Measurements from ENCODE around the gene COMMD3.
"Not testable (repeated sequence)": the region's sequence is repeated elsewhere in the genome, so short reads cannot be mapped to it uniquely, and the experiment has no call there.

The COMMD3 gene

DNA sequence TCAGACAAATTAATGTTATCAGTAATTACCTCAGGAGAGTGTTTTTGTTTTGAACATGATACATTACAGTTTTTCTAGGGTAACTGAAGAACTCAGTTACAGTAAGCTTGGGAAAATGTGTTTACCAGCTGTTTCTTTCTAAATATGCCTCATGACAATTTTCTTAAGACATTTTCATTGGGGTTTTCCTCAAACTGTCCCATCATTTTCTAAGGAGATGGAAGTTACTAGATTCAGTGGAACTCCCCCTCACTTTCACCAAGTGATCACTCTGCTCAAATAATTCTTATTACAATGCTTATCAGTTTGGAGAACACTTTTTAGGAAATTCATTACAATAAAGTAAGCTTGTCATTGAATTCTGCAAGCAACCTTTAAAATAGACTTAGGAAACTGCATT lies 22.7 kb downstream of the COMMD3 start:
- DNase-seq (ENCODE audit: low read depth), result no peak

DNA sequence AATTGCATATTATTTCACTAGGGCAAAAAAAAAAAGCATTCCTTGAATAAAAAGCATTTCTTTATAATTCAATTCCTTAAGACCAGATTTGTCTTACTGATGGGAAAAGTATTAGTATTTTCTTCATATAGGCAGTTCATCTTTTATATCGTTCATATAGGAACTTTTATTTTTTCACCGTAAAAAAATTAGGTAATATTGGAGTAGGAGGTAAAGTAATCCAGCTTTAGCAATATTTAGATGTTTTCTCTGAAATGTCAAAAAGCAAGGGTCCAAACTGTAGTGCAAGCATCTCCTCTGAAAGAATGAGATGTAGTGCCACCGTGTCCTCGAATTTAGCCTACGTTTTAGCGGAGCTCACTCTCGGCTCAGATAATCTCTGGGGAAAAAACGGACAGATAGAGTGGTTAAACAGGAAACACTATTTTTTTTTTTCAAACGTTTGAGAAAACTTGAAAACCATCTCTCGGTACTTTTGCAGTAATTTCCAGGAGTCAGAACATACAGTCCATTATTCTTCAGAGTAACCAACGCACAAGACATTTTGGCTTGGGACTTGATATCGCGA lies 23.7 kb downstream of the COMMD3 start:
- no peak for DNase-seq (ENCODE audit: low read depth)

DNA sequence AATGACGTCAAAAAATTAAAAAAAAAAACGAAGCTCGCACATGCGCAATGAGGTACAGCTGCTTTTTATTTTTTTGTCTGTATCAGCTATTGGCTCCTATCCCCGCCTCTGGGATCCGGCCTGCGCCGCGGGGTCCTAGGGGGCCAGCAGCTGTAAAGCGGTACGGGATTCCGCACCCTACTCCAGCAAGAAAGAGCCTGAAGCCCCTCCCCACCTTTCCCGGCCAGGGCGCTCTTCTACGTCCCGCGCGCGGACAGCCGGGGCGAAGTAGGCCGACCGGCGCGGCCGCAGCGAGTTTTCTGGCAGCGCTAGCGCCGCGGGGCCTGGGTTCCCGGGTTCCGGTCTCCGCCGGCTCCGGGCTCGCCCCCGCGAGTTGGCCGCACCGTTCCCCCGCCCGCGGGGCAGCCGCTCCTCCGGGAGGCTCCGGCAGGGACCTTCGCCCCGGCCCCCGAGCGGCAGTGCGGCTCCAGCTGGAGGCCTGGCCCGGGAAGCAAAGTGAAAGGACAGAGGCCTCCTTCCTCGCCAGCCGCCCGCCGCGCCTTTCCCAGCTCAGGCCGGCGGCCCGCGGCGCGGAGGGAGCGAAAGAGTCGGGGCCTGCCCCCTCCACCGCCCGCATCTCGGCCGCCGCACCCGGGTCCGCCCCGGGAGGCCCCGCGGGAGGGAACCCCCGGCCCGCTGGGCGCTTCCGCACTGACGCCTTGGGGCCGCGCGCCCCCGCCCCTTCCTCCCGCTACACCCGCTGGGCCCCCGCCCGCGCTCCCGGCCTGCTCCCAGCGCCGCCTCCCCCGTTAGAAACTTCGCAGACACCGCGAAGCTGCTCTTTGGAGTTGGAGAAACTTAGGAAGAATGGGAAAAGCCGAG lies 24.4 kb downstream of the COMMD3 start:
- peak; percentile 51 for DNase-seq (ENCODE audit: low read depth)

DNA sequence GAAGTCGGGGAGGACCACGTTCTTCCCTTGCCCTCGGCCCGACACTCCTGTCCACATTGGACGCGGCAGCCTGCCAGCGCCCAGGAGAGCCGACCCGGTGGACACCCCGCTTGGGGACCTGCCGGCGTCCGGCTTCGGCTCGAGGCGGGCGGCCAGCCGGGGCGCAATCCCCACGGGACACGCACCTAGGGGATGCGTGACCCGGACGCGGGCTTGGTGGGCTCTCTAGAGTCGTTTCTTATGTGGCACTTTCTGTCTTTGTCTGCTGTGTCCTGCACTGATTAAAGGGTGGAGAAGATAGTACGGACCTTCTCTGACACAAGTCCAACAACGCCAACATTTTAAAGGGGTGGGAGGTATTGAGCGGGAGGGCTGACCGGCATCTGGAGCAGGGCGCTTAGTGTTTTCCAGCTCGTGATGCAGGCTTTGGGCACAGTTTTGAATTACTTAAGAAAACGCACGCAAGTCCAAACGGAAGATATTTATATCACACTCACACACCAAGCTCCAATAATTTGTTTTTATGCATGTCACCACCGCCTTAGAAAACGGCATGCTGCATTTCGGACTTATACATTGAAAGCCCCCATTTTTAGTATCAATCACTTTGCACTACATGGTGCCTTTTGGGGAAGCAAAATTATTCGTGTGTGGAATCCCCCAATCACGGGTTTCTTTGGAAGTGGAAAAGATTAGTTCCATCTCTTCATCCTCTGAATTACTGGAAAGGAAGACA lies 25.2 kb downstream of the COMMD3 start:
- no peak for DNase-seq (ENCODE audit: low read depth)

DNA sequence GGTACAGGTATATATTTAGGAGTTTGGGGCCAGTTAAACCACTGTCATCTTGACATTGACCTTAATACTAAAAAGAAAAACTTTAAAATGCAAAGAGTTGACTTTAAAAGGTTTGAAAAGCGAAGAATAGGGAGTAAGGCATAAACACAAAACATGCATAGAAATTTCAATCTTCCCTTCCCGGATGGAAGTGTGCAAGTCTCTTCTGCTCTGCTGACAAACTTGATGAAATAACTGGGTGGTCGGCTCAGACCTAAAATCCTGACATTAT lies 25.7 kb downstream of the COMMD3 start:
- no peak for DNase-seq (ENCODE audit: low read depth)

DNA sequence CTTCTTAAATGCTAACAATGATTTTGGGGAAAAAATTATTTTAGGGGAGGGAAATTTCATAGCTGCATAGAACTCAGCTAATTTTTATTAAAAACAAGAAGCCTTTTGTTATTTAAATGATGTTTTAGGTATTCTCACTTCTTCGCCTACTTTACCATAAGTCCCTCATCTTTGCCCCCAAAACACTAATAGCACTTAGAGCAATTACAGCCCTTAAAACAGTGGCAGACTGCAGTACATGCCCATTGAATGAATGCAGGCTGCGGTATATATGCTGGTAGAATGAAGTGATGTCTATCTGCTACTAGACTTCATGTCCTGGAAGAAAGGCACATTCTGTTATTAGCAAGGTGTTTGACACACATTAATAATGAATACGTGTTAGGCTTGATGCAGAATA lies 26.2 kb downstream of the COMMD3 start:
- DNase-seq (ENCODE audit: low read depth), result no peak

DNA sequence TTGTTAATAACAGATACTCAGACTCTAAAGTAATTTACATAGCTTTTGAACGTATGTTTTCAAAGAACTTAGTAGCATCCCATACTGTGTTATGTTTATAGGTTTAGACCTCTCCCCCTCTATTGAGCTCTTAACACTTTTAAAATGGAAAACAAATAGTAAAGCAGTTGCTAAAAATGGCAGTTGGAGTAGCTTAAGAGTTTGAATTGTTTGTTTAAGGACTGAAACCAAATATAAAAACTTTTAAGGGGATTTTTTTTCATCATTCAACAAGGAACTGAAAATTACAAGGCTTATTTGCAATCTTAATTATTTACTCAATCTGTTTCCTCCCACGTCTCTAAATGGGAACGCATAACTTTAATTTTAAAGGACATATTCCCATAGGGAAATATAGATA lies 27.5 kb downstream of the COMMD3 start:
- DNase-seq (ENCODE audit: low read depth), result no peak

DNA sequence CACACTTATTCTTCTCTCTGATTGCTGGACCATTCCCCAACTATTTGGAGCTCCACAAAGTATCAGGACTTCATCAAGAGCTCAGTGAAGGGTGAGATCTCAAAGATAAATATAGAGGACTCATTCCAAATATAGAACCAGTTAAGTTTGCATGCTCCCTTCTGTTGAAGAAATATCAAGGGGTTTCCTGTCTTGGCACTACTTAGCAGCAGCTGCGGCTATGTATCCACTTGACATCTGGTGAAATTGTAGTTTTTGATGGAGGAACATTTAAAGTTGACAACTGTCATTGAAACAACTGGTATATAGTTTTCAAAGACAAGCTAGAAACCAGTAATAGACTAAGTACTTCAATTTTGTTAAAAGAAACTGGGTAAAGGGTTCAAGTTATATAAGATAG lies 28.1 kb downstream of the COMMD3 start:
- DNase-seq (ENCODE audit: low read depth), result no peak

DNA sequence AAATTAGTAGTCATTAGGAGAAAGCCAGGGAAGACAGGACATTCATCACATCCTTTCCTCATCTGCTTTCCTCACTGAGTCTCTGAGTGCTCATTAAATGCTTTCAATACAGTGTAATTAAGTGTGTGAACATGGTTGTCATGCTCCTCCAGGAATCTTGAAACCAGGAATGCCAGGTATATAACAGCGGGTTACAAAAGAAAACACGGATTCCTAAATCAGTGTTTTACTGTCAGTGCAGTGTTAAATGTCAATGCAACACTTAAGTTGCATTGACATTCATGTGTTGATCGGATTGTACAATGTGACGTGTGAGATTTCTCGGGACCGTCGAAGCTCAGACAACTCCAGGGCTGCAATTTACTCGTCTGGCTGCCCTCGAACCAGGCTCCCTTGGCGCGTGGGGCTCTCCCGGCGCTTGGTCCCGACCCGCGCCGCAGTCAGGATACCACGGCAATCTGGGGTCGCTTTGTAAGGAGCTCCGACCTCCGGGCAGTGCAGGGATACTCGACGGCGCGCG lies 28.7 kb downstream of the COMMD3 start:
- no peak for DNase-seq (ENCODE audit: low read depth)

DNA sequence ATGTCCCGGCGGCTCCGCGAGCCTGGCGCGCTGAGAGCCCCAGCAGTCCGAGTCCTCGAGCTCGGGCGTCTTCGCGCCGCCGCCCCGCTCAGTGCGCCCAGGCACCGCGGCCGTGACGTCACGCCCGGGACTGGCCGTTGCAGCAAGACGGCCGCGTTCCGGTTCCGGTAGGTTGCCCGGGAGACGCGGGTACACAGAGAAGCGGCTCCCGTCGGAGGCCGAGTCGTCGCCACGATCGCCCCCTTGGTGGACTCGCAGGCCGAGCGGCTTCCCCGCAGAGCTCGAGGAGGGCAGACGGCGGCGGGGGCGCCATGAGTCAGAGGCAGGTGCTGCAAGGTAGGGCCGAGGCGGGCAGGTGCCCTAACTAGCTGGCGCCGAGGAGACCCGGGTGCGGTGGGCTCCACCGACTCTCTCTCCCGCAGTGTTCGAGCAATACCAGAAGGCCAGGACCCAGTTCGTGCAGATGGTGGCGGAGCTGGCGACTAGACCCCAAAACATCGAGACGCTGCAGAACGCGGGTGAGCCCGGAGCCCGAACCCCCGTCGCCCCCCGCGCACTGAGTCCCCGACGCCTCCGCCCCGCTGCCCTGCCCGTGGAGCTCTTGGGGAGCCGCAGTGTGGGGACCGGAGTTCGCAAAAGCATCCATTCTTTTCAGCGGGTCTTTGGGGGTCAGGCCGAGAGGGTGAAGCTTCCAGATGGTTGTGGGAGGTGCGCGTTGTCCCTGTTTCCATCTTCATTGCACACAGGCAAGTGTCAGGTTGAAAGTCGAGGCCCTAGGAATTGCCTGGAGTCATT lies 29.3 kb downstream of the COMMD3 start, which contains the start of gene SPAG6:
Gene SPAG6, plus strand, starts transcription at position 196 of the 795 bp plus-strand sequence. Its CDS starts 116 bp downstream, at position 312.
- DNase-seq (ENCODE audit: low read depth), result peak; percentile 63

DNA sequence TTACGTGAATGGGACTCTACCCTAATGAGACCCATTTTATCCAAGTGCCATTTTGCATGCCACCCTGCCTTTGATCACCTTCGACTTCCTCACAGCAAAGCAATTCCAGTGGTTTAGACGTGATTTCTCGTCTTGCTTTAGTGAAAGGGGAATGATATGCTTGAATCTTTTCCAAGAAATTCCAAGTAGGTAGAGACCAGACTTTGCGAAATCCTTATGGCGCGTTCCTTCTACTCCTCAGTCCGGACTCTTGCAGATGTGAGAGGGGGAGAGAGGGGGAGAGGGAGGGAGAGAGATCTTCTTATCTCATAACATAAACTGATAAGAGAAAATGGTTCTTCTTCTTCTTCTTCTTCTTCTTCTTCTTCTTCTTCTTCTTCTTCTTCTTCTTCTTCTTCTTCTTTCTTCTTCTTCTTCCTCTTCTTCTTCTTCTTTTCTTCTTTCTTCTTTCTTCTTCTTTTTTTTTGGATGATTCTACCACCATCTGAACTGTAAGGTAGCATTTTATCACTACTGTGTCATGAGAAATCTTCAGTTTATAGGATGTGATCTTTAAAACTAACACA lies 30.0 kb downstream of the COMMD3 start:
- DNase-seq (ENCODE audit: low read depth), result no peak

DNA sequence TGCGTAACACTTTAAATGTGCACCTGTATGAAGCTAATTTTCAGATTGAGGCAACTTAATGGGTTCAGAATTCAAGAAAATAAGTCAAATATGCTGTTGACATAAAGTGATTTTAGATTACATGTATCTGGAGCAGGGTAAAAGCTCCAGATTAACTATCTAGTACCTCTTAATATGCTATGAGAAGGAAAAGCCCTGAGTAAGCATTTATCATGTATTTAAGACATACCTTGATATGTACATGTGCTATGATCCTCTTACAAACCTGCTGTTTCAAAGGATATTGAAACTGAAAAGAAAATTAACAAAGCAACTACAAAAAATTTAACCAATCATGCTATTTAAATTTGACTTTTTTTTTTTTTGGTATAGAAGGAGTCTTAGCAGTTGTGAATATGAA lies 33.6 kb downstream of the COMMD3 start:
- no peak for DNase-seq (ENCODE audit: low read depth)

DNA sequence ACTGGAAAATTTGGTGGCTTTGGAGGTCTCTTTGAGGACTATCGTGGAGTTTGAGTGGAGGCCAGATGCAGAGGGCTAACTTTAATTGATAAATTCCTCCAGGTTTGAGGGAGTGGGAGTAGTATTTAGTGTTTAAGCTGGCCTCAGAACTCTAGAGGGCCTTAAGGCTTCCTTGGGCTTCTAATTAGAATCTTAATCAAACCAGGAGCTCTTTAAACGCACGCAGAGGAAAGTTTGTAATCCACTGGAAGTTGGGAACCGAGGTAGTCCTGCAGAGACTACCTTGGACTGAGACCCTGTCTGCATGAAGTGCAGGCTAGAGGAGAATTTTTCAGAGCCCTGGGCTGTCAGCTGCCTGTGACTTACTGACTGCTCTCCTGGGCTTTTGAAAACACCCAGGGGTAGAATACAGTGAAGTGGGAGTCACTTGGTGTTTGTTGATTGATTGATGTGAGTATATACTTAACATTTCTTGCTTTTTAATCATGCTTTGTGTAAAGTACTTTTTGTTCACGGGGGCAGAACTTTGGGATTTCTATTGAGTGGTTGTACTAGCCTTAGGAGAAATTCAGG lies 35.0 kb downstream of the COMMD3 start:
- no peak for DNase-seq (ENCODE audit: low read depth)

DNA sequence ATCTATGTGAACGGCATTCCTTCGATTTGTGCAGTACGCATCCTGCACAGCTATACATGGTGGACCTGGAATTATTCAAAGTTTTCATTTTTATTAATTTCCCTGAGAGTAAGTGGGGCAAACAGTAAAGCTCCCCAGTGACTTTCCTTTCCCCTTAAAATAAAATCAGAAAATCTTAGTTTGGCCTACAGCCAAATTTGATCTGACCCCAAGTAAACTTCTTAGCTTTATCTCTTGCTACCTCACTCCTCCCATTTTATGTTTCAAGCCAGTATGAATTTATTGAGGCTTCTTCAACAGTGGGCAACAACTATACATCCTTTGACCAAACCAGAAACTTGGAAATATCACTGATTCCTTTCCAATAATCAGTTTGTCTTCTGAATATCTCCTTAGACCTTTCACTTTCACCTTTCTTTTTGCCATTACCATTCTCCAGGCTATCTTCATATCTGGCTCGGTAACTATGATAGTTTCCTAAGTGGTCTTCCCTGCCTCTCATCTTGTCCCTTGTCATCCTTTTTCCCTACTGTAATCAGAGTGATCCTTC lies 40.2 kb downstream of the COMMD3 start:
- DNase-seq (ENCODE audit: low read depth), result no peak

DNA sequence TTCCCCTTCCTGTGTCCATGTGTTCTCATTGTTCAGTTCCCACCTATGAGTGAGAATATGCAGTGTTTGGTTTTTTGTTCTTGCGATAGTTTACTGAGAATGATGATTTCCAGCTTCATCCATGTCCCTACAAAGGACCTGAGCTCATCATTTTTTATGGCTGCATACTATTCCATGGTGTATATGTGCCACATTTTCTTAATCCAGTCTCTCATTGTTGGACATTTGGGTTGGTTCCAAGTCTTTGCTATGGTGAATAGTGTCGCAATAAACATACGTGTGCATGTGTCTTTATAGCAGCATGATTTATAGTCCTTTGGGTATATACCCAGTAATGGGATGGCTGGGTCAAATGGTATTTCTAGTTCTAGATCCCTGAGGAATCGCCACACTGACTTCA lies 41.6 kb downstream of the COMMD3 start:
- DNase-seq (ENCODE audit: low read depth), result not testable (repeated sequence)

DNA sequence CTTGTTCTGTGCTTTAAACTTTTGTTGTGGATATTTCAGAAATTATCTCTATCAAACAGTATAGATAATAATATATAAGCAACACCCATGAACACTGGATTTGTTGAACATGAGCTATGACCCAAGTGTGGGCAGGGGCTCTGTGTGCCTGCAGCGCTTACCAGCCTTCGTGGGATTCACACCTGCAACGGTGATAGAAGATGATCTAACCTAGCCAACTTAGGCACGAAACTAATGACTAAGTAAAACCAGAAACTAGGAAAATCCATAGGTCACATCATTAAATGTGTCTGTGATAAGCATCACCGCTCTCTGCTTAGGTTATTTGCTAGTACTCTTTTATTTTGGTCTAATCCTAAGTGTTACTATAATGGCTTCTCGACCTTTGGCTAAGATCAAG lies 47.1 kb downstream of the COMMD3 start:
- DNase-seq (ENCODE audit: low read depth), result peak; percentile 17

DNA sequence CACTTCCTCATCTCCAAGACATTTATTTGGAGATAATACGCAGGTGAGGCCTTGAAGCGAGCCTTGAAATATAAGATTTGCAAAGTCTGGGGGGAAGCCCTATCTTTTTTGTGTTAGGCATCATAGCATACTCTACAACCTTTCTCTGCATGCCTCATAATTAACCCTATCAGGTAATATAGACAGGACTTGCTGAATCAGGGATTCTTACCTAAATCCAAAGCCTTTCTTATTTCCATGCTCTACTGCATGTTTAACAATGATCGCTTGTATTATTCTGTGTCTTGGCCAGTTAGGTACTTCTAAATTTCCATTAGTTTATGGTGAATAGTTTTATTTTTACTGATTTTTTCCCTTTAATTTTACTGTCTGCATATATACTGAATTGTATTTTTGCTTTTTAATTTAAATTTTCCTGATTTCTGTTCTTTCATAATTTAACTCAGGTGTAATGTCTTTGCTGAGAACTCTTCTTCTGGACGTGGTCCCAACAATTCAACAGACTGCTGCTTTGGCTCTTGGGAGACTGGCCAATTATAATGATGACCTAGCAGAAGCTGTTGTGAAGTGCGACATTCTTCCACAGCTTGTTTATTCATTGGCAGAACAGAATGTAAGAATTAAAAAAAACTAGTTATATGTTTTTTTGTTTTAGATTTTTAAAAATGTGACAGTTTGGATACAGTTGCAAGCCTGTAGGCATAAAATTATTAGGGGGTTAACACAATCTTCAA lies 48.4 kb downstream of the COMMD3 start:
- no peak for DNase-seq (ENCODE audit: low read depth)

DNA sequence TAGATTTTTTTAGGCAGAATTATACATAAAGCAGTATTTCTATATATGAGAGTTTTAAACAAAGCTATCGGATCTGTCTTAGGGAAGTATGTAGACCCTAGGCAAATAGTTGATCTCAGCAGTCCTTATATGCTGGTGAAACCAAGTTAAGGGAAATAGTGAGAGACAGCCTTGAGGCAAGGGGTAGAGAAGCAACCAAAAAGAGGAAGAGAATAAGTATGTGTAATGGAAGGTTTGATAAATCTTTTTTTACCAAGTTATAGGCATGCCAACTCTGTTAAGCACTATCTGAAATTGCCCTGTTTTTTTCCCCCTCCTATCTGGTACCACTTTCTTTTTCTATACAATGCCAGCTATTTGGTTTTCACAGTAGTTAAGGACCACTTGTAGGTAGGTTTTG lies 49.0 kb downstream of the COMMD3 start:
- no peak for DNase-seq (ENCODE audit: low read depth)

DNA sequence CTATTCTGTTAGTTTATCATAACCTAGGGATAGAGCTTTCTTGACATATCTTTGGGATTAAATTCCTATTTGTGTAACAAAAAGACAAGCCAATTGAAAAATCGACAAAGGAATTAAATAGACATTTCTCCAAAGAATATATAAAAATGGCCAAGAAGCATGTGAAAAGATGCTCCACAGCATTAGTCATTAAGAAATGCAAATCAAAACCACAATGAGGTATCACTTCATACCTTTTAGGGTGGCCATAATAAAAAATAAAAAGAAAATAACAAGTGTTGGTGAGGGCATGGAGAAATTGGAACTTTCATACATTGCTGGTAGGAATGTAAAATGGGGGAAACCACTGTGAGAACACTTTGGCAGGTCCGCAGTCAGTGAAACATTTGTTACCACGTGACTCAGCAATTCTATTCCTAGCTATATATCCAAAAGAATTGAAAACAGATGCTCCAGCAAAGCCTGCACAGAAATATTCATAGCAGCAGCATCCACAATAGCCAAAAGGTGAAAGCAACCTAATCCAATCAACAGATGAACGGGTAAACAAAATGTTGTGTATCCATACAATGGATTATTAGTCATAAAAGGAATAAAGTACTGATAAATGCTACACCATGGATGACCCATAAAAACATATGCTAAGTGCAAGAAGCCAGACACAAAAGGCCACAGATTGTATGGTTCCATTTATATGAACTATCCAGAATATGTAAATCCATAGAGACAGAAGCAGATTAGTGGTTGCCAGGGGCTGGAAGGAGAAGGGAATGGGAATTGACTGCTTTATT lies 49.7 kb downstream of the COMMD3 start:
- no peak for DNase-seq (ENCODE audit: low read depth)

DNA sequence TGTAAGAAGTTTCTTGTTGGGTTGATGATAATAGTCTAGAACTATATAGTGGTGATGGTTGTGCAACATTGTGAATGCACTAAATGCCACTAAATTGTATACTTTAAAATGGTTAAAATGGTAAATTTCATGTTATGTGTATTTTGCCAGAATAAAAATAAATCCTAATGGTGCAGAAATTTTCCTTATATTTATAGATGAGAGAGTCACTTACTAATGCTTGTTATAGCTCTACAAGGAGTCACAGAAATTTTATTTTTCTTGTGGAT lies 50.2 kb downstream of the COMMD3 start:
- no peak for DNase-seq (ENCODE audit: low read depth)

Measured in activated T-cell treated with anti-CD3 and anti-CD28 coated beads for 48 hours (primary cell).